HG03558 (cell line): Measurements from ENCODE around the gene TGFBR3.

Experiments
- ATAC-seq: cut with Tn5 transposase; IDR thresholded peaks from one replicate; pipeline ENCODE4 v1.9.1; 2021; ENCODE audit warnings: moderate number of reproducible peaks; ENCODE audit not compliant: unreplicated experiment; ENCODE audit errors: extremely low read depth

The TGFBR3 gene

DNA sequence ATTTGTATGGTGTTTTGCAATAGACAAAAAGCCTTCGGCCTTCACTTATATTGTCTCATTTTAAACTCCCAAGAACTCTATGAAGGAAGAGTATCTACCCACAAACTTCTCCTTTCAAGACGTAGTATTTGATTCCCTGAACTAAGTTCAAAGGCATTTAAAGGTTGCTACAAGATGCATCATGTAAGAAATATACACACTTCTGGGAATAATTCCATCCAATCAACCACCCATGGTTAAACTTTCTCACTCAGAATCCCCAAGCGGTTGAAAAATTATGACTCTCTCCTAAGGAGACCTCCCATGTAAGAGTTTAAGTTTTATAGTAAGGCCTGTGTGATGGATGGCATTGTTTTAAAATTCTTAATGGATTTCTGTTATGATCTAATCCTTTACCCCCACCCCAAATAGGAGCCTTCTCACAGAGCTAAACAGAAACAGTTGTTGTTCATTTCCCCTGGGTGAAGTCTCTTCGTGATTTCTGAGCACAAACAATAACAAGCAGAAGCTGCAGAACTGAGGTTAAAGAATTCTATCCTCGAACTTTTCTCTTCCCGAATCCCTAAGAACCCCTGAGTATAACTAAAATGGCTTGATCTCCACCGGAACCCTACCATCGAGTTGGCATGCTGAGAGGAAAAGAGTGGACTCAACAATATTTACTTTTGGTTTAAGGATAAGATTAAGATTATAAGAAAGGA, 185.0 kb downstream of the TGFBR3 start:
- ATAC-seq: no peak

GRCh38 chr1:91700332-91700731, 185.6 kb downstream of the TGFBR3 start:
- ATAC-seq: no peak

DNA sequence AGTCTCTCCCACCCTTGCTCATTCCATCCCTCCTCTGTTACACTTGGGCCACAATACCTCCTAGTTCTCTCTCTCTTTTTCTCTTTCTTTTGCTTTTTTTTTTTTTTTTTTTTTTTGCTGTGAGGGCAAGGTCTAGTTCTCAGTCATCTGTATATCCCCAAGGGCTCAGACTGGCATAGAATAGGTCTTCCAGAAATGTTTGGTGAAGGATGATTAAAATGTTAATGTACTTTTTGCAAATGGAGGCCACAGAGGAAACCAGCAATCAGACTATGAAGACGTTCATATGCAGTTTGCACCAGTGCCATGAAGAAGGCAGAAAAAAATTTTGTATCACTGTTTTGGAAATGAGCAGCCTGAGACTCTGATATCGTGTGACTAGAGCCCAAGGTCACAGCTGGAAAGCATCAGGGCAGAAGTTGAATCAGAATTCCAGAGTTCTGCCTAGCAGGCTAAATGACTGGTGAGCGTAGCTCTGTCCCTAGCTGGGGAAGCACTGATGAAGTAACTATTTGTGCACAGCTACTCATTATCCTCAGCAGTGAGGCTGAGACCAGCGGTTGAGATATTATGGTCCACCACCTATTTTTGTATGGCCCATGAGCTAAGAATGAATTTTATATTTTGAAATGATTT, 186.5 kb downstream of the TGFBR3 start:
- ATAC-seq: no peak

GRCh38 chr1:91697861-91698260, 188.1 kb downstream of the TGFBR3 start:
- no peak for ATAC-seq

DNA sequence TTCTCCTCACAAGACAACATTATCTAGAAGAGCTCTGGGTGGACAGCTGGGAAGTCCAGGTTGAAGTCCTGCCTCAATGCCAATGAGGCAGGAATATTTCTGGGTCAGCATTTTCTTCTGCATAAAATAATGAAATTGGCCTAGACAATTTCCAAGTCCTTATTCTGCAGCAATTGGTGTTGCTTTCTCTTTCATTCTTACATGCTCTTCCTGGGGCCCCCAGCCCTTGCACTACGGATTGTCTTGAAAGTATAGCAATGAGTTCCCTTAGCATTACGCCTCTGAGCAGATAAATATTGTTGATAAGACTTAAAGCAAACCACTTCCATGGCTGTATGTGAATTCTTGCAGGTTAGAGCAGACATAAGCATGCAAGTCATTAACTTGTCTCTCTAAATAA, 188.5 kb downstream of the TGFBR3 start:
- ATAC-seq: no peak

DNA sequence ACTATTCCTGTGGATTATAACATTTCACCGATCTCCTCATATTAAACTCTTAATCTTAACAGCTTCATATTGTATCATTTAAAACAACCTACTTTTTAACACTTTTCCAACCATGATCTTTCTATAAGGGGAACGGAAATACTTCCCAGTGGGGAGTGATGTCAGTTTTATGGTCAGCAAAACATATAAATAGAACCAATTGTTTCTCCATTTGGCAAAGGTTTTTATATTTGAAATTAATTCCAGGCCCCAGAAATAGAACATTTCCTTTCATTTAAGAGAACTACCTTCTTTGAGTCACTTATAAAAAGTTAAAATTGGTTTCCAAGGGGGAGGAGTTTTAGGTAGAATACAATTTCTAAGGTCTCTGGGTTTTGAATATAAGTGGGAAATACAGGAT, 189.6 kb downstream of the TGFBR3 start:
- no peak for ATAC-seq

GRCh38 chr1:91693557-91693956, 192.4 kb downstream of the TGFBR3 start:
- ATAC-seq: no peak

DNA sequence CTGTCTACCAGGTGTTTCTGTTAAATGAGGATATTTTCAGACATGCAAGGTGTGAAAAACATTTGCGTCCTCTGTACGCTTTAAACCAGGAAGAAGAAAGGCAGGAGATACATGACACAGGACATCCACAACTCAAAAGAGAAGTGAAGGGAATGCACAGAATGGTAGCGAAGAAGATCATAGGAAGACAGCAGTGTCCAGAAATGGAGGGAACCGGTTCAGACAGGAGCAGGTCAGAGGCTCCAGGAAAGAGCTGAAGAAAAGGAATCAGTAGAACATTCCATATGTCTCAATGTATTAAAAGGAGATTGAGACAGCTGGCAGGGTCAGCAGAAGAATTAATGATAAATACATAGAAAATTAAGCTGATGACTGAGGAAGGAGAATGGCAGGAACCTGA, 194.4 kb downstream of the TGFBR3 start:
- no peak for ATAC-seq

GRCh38 chr1:91689641-91690481, 196.1 kb downstream of the TGFBR3 start:
- no peak for ATAC-seq

GRCh38 chr1:91687452-91687851, 198.5 kb downstream of the TGFBR3 start:
- no peak for ATAC-seq

DNA sequence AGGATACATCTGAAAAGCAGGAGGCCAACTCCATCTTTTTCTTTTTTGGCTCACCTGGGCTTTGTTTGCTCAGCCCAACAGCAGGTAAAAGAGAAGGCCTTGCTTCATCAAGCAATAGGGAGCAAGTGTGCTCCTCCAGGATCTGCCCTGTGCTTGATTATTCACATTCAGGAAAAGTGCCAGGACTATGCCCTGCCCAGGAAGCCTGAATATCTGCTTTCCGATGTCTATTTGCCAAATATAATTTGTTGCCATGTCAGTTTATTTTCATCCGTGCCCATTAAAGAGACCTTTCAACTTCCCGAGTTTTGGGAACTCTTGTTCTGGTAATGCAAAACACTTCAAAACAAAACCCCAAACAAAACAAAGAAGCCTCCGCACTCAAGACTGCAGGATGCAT, 200.0 kb downstream of the TGFBR3 start:
- ATAC-seq: no peak

- ATAC-seq: no peak
These were observed 201.3 kb downstream of the TGFBR3 start for GRCh38 chr1:91684481-91685196.

- no peak for ATAC-seq
These were observed 202.4 kb downstream of the TGFBR3 start for GRCh38 chr1:91683598-91683951.

- no peak for ATAC-seq
These were observed 202.9 kb downstream of the TGFBR3 start for GRCh38 chr1:91682882-91683597.

GRCh38 chr1:91680556-91681155, 205.3 kb downstream of the TGFBR3 start:
- no peak for ATAC-seq

DNA sequence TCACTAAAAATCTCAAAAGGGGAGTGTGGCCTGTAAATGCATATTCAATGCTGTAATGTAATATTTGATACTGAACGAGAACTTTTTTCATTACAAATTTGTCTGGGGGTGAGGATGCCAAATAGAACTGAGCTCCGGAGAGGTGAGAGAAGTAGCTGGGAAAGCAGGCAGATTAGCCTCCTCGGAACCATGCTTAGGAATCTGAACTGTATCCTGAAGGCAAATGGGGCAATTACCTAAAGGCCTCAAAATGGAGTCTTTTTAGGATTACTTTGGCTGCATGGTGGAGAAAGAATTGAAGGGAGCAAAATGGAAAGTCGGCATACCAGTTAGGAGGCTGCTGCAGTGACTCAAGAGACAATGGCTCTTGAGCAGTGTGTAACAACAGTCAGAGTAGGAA, 206.5 kb downstream of the TGFBR3 start:
- no peak for ATAC-seq

GRCh38 chr1:91676030-91676429, 209.9 kb downstream of the TGFBR3 start:
- no peak for ATAC-seq

DNA sequence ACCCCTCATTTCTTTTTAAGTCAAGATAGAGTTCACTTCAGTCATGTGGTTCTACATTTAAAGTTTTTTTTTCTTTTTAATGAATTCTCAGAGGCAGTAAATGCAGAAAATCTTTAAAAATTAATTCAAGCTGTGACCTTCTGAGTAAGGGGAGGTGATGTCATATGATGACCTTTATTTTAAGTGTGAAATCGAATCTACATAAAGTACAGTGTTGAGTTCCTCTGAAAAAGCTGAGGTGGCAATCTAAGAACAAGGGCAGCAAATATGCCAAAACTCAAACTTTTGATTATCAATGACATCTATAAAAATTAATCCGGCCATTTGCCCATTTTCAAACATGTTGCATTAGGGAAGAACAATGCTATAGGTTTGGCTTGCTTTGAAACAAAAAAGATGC, 211.8 kb downstream of the TGFBR3 start:
- no peak for ATAC-seq

GRCh38 chr1:91673613-91674012, 212.3 kb downstream of the TGFBR3 start:
- ATAC-seq: no peak
